Measurements from ENCODE around the gene CTDNEP1. TPM values are rescaled to one million over a fixed set of nuclear protein-coding genes. Genes with fewer than 3 reads are reported as not detected.
A peak's percentile ranks its signal among the peaks of the same experiment; 100 is the strongest.

The CTDNEP1 gene
- total and polyA plus RNA-seq, 7 donors = 43.9 to 110 (median 76.4) TPM

GRCh38 chr17:7262935-7263800, 11.6 kb upstream of the CTDNEP1 start:
- H3K27ac ChIP-seq = peak overlapping the region in 2 of 4 donors; percentile 18 to 37
- intact Hi-C loops (cut with DNase I) = loop anchor here (5.0 kb wide), 2 partner anchors 39 to 79 kb away; no protein-coding TSS in a partner anchor
- H3K4me3 ChIP-seq = peak overlapping the region in 3 of 4 donors; percentile 9 to 23 (median 23)
- peaks cover 0 to 34% (median 25%) of the 10 kb centered on the region in 4 donors for H3K4me1 ChIP-seq
- no peak for DNase-seq
- WGBS, 2 donors = 3 to 7% methylated on average over 26 of the region's 26 CpGs
- TF ChIP-seq POLR2A (IDR thresholded peaks at IDR 0.05) = peak in 1 of 2 donors; percentile 31
- TF ChIP-seq POLR2AphosphoS5 (IDR thresholded peaks at IDR 0.05) = no peak
- no peaks in the 10 kb centered on the region for H3K9me3 ChIP-seq
- peaks cover 28 to 66% (median 55%) of the 10 kb centered on the region in 3 donors for H3K27me3 ChIP-seq
- H3K36me3 ChIP-seq = peaks cover 0 to 18% (median 8%) of the 10 kb centered on the region in 4 donors

GRCh38 chr17:7262192-7262934, 10.8 kb upstream of the CTDNEP1 start, which contains the start of gene CLDN7:
CLDN7 (minus strand) TSS chr17:7262478; CDS start chr17:7262043, 435 bp downstream.
- 2 to 5% methylated on average over 64 of the region's 64 CpGs for WGBS, 2 donors
- intact Hi-C loops (cut with DNase I) = loop anchor here (5.0 kb wide), 2 partner anchors 40 to 80 kb away; no protein-coding TSS in a partner anchor
- Histone ChIP-seq H3K4me3 (peak within 1 kb of the TSS; percentile 14 to 50 (median 36)), H3K9me3 (no peaks in the 10 kb centered on the region), H3K27ac (peak within 1 kb of the TSS in 3 of 4 donors; percentile 18 to 45 (median 37)), H3K36me3 (peaks cover 5 to 26% (median 12%) of the 10 kb centered on the region in 4 donors), H3K4me1 (peaks cover 0 to 34% (median 25%) of the 10 kb centered on the region in 4 donors), H3K27me3 (peaks cover 28 to 61% (median 55%) of the 10 kb centered on the region in 3 donors)
- DNase-seq = no peak
- TF ChIP-seq POLR2AphosphoS5 (IDR thresholded peaks at IDR 0.05) (peak in 1 of 4 donors; percentile 69), EP300 (IDR thresholded peaks at IDR 0.05) (no peak), POLR2A (IDR thresholded peaks at IDR 0.05) (peak in 1 of 2 donors; percentile 61)

DNA sequence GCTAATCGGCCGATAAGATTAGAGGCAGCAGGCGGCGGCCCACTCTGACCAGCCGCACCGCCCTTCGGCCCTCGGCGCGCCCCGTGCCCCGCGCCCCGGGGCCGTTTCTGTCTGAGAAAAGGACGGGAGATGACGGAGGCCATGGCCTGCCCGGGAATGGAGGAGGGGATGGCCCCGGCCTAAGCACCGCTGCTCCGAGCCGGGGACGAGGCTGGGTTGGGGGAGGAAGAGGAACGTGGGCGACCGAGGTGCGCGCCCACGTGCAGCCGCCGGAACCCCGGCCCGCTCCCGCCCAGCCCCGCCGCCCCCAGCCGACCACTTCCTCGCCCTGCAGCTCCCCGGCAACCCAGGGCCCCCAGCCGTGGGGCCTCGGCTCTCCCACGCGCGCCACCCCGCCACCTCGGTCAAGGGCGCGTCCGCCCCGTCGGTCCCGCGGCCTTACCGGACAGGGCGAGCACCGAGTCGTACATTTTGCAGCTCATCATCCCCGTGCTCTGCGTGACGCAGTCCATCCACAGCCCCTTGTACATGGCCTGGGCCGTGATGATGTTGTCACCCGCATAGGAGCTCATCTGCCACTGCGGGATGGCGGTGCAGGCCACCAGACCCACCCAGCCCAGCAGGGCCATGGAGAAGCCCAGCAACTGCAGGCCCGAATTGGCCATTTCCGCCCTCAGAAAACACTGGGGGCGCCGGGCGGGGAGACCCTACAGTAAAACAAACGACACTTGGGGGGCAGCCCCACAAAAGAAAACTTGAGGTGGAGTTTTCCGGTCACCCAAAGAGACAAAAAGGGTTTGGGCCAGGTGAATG, 10.1 kb upstream of the CTDNEP1 start:
- Histone ChIP-seq H3K36me3 (peaks cover 5 to 33% (median 17%) of the 10 kb centered on the region in 4 donors), H3K9me3 (no peaks in the 10 kb centered on the region), H3K27me3 (peaks cover 28 to 59% (median 55%) of the 10 kb centered on the region in 3 donors), H3K4me3 (peak overlapping the region; percentile 14 to 50 (median 36)), H3K27ac (peak overlapping the region in 3 of 4 donors; percentile 15 to 45 (median 18)), H3K4me1 (peaks cover 0 to 34% (median 25%) of the 10 kb centered on the region in 4 donors)
- intact Hi-C loops (cut with DNase I) = loop anchor here (5.0 kb wide), 2 partner anchors 41 to 81 kb away; no protein-coding TSS in a partner anchor
- 3 to 4% methylated on average over 71 of the region's 71 CpGs for WGBS, 2 donors
- TF ChIP-seq, protein P1, sequence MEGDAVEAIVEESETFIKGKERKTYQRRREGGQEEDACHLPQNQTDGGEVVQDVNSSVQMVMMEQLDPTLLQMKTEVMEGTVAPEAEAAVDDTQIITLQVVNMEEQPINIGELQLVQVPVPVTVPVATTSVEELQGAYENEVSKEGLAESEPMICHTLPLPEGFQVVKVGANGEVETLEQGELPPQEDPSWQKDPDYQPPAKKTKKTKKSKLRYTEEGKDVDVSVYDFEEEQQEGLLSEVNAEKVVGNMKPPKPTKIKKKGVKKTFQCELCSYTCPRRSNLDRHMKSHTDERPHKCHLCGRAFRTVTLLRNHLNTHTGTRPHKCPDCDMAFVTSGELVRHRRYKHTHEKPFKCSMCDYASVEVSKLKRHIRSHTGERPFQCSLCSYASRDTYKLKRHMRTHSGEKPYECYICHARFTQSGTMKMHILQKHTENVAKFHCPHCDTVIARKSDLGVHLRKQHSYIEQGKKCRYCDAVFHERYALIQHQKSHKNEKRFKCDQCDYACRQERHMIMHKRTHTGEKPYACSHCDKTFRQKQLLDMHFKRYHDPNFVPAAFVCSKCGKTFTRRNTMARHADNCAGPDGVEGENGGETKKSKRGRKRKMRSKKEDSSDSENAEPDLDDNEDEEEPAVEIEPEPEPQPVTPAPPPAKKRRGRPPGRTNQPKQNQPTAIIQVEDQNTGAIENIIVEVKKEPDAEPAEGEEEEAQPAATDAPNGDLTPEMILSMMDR (IDR thresholded peaks at IDR 0.05) = no peak
- TF ChIP-seq POLR2AphosphoS5 (IDR thresholded peaks at IDR 0.05) (no peak), EP300 (IDR thresholded peaks at IDR 0.05) (no peak), POLR2A (IDR thresholded peaks at IDR 0.05) (no peak)
- DNase-seq = no peak

DNA sequence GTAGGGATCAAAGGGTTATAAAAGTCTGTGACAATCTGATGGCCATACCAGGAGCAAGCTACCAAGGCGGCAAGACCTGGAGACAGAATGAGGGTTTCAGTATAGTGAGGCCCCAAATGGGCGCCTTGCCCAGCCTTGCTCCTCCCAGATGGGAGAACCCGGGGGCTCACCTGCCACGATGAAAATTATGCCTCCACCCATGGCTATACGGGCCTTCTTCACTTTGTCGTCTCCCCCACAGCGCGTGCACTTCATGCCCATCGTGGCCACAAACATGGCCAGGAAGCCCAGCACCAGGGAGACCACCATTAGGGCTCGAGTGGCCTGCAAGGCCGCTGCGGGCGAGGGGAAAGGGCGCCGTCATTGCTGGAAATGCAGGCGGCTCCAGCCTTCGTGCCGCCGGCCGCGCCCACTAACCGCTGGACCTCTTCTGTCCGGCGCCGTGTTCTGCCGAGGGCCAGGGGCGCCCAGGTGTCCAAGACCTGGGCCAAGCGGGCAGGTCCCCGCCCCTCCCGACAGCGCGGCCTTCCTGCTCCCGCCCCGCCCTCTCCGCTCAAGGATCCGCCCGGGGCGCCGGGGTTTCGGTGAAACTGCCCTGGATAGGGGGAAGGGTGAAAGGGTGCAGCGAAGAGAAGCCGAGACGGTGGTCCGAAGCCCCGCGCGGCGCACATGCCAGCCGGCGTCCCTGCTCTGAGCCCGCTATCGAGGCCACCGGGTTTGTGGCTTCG, 9.3 kb upstream of the CTDNEP1 start:
- no peak for DNase-seq
- peaks cover 5 to 41% (median 19%) of the 10 kb centered on the region in 4 donors for H3K36me3 ChIP-seq
- H3K27me3 ChIP-seq = peaks cover 28 to 55% (median 51%) of the 10 kb centered on the region in 3 donors
- peaks cover 0 to 34% (median 25%) of the 10 kb centered on the region in 4 donors for H3K4me1 ChIP-seq
- H3K4me3 ChIP-seq = peak overlapping the region; percentile 14 to 50 (median 36)
- H3K27ac ChIP-seq = peak overlapping the region in 3 of 4 donors; percentile 15 to 45 (median 18)
- TF ChIP-seq, protein P1 (IDR thresholded peaks at IDR 0.05) = no peak
- peak in 1 of 4 donors; percentile 33 for TF ChIP-seq POLR2AphosphoS5 (IDR thresholded peaks at IDR 0.05)
- no peak for TF ChIP-seq EP300 (IDR thresholded peaks at IDR 0.05)
- WGBS, 2 donors = 3 to 9% methylated on average over 54 of the region's 54 CpGs
- H3K9me3 ChIP-seq = no peaks in the 10 kb centered on the region
- intact Hi-C loops (cut with DNase I) = loop anchor here (5.0 kb wide), 2 partner anchors 41 to 81 kb away; no protein-coding TSS in a partner anchor

Measured in sigmoid colon (tissue), 7 donors.